Natural killer cell (primary cell): ENCODE data around the gene CEBPB. TPM values are rescaled to one million over a fixed set of nuclear protein-coding genes. Genes with fewer than 3 reads are reported as not detected.

Experiments
- ATAC-seq, 3 donors: fragments of 150-1000 bp in 2 of 3; fragments of 200-7000 bp in 1 of 3; cut with Tn5 transposase; 1 replicate in 1 of 3; 2 replicates in 2 of 3; pipeline ENCODE4 v1.10.0; 2021; ENCODE audit warnings: mild to moderate bottlenecking in 2 of 3, moderate library complexity in 2 of 3
- DNase-seq, 2 donors: peaks; one replicate each; pipeline versions ENCODE4 v3.0.0 to v3.0.0-alpha.2; 2013 to 2021; ENCODE audit warnings: mixed read lengths in 1 of 2
- H3K27ac ChIP-seq: one replicate; pipeline ENCODE4 v1.5.1; 2013; ENCODE audit warnings: mild to moderate bottlenecking, low read length
- H3K27me3 ChIP-seq: one replicate; pipeline ENCODE4 v1.6.1; 2013; ENCODE audit warnings: low read length; ENCODE audit not compliant: control insufficient read depth, insufficient read depth
- H3K36me3 ChIP-seq: one replicate; pipeline ENCODE4 v1.6.1; 2013; ENCODE audit warnings: low read length; ENCODE audit not compliant: control insufficient read depth, insufficient read depth
- H3K4me1 ChIP-seq: one replicate; pipeline ENCODE4 v1.6.1; 2013; ENCODE audit warnings: low read length; ENCODE audit not compliant: control insufficient read depth, insufficient read depth
- H3K4me3 ChIP-seq: one replicate; pipeline ENCODE4 v1.5.1; 2013; ENCODE audit warnings: low read length
- H3K9me3 ChIP-seq: one replicate; pipeline ENCODE4 v1.6.1; 2013; ENCODE audit warnings: low read length; ENCODE audit not compliant: control insufficient read depth, insufficient read depth
- H3K27ac Mint-ChIP-seq, 2 donors: one replicate each; pipeline ENCODE4 v1.8.0; 2022; ENCODE audit warnings: mild to moderate bottlenecking in 2 of 2, mixed read lengths in 2 of 2, moderate library complexity in 1 of 2
- H3K27me3 Mint-ChIP-seq, 2 donors: one replicate each; pipeline ENCODE4 v1.8.0; 2022; ENCODE audit warnings: low read depth in 2 of 2, mixed read lengths in 2 of 2
- H3K36me3 Mint-ChIP-seq: one replicate; pipeline ENCODE4 v1.8.0; 2022; ENCODE audit warnings: mixed read lengths
- H3K4me1 Mint-ChIP-seq, 2 donors: one replicate each; pipeline ENCODE4 v1.8.0; 2022; ENCODE audit warnings: mixed read lengths in 2 of 2
- H3K4me3 Mint-ChIP-seq: one replicate; pipeline ENCODE4 v1.8.0; 2022; ENCODE audit warnings: mild to moderate bottlenecking, moderate library complexity, mixed read lengths
- H3K9me3 Mint-ChIP-seq, 2 donors: one replicate each; pipeline ENCODE4 v1.8.0; 2022; ENCODE audit warnings: mixed read lengths in 2 of 2
- CTCF ChIP-seq: fragments of 200-600 bp; IDR thresholded peaks from one replicate; pipeline ENCODE4 v1.8.0; 2022; ENCODE audit warnings: antibody characterized with exemption
- WGBS: methylation state at CpG from one replicate; pipeline ENCODE4 v1.1.7; 2013; ENCODE audit warnings: missing lambda C conversion rate; ENCODE audit not compliant: insufficient coverage; 5-methylcytosine and 5-hydroxymethylcytosine counted together
- intact Hi-C: fragments of 100-400 bp; cut with micrococcal nuclease; formaldehyde crosslinking; loops from one replicate; pipeline ENCODE4 v1.14.2; 2022
- total RNA-seq, 4 donors: library from RNA; stranded (reverse); fragments of 120-200 nt in 1 of 4; gene quantifications; one replicate each; pipeline versions ENCODE4 v1.2.3 to v1.2.4, GENCODE V29; 2013 to 2022

The CEBPB gene
- total RNA-seq, 3 donors from 2014 or later (not counting 1 experiment from before 2014, with no cell fraction given), result 32.1 to 79.8 (median 68.2) TPM

GRCh38 chr20:50226093-50226974, 35.7 kb downstream of the CEBPB start:
- WGBS, result 78% methylated on average over 9 of the region's 13 CpGs
- no peaks in the 10 kb centered on the region for H3K36me3 Mint-ChIP-seq
- TF ChIP-seq CTCF, result no peak
- H3K4me3 Mint-ChIP-seq, result no peak overlapping the region
- DNase-seq (no peak), ATAC-seq (no peak)
- no peak overlapping the region for H3K4me3 ChIP-seq
- H3K4me1 Mint-ChIP-seq, result peaks cover 0 to 4% of the 10 kb centered on the region in 2 donors
- no peak overlapping the region for H3K27ac ChIP-seq
- no peaks in the 10 kb centered on the region for H3K36me3 ChIP-seq
- peaks cover 5% of the 10 kb centered on the region for H3K4me1 ChIP-seq
- H3K9me3 ChIP-seq, result peaks cover 7% of the 10 kb centered on the region
- intact Hi-C loops, result no loop called here
- H3K27me3 ChIP-seq, result no peaks in the 10 kb centered on the region
- no peak overlapping the region for H3K27ac Mint-ChIP-seq
- H3K9me3 Mint-ChIP-seq, result no peaks in the 10 kb centered on the region
- H3K27me3 Mint-ChIP-seq, result peaks cover 0 to 7% of the 10 kb centered on the region in 2 donors

- H3K27ac ChIP-seq, result no peak overlapping the region
- DNase-seq, result no peak
- H3K27ac Mint-ChIP-seq, result no peak overlapping the region
- H3K27me3 Mint-ChIP-seq, result peaks cover 0 to 7% of the 10 kb centered on the region in 2 donors
- no peaks in the 10 kb centered on the region for H3K36me3 ChIP-seq
- TF ChIP-seq CTCF, result no peak
- H3K9me3 Mint-ChIP-seq, result no peaks in the 10 kb centered on the region
- H3K4me1 Mint-ChIP-seq, result peaks cover 0 to 4% of the 10 kb centered on the region in 2 donors
- H3K4me1 ChIP-seq, result no peaks in the 10 kb centered on the region
- H3K9me3 ChIP-seq, result peaks cover 7% of the 10 kb centered on the region
- H3K4me3 ChIP-seq, result no peak overlapping the region
- H3K36me3 Mint-ChIP-seq, result no peaks in the 10 kb centered on the region
- no peak overlapping the region for H3K4me3 Mint-ChIP-seq
- H3K27me3 ChIP-seq, result no peaks in the 10 kb centered on the region
- intact Hi-C loops, result no loop called here
- WGBS, result 72% methylated on average over 2 of the region's 3 CpGs
- no peak for ATAC-seq
These were observed 36.9 kb downstream of the CEBPB start for GRCh38 chr20:50227506-50227905.

- 91% methylated on average over 8 of the region's 10 CpGs for WGBS
These were observed 38.6 kb downstream of the CEBPB start for GRCh38 chr20:50229156-50229607.

More at GRCh38 chr20:50229156-50229607, 38.6 kb downstream of the CEBPB start:
- DNase-seq (no peak), ATAC-seq (no peak)
- Histone ChIP-seq H3K4me1 (no peaks in the 10 kb centered on the region), H3K27me3 (no peaks in the 10 kb centered on the region), H3K9me3 (peaks cover 4% of the 10 kb centered on the region), H3K36me3 (no peaks in the 10 kb centered on the region), H3K27ac (no peak overlapping the region), H3K4me3 (no peak overlapping the region)
- Mint-ChIP-seq H3K36me3 (no peaks in the 10 kb centered on the region), H3K4me3 (no peak overlapping the region), H3K9me3 (no peaks in the 10 kb centered on the region), H3K27me3 (peaks cover 0 to 7% of the 10 kb centered on the region in 2 donors), H3K27ac (no peak overlapping the region), H3K4me1 (peaks cover 0 to 4% of the 10 kb centered on the region in 2 donors)
- TF ChIP-seq CTCF, result no peak
- intact Hi-C loops, result no loop called here
